ENCODE measurements around the gene FLNB.

The FLNB gene

GRCh38 chr3:58158442-58159153 lies 150.4 kb downstream of the FLNB start:
- Mint-ChIP-seq H3K9me3 (no peaks in the 10 kb centered on the region), H3K4me3 (no peak overlapping the region), H3K27ac (no peak overlapping the region), H3K36me3 (ENCODE audit: low read depth) (peaks cover 78% of the 10 kb centered on the region), H3K27me3 (ENCODE audit: low read depth, poor library complexity) (peaks cover 2% of the 10 kb centered on the region), H3K4me1 (peaks cover 22% of the 10 kb centered on the region)
- DNase-seq, result no peak
- no peak for TF ChIP-seq CTCF (IDR thresholded peaks at IDR 0.05)

DNA sequence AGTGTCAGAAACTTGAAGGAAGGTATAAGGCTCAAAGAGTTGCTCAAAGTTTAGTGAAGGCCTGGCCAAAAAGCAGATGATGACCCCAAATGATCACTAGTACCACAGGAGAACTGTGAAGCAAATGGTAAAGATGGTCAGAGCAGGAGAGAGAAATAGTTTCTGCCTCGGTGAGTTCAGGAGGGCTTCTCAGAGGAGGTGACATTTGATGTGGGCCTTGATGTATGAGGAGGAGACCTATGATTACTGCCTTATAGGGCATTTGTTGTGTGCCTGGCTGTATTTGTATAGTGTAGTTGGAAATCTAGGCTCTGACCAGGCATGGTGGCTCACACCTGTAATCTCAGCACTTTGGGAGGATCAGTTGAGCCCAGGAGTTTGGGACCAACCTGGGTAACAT lies 152.2 kb downstream of the FLNB start:
- peaks cover 40% of the 10 kb centered on the region for H3K4me1 Mint-ChIP-seq
- H3K4me3 Mint-ChIP-seq, result no peak overlapping the region
- no peak overlapping the region for H3K27ac Mint-ChIP-seq
- H3K36me3 Mint-ChIP-seq (ENCODE audit: low read depth), result peaks cover 77% of the 10 kb centered on the region
- no peak for TF ChIP-seq CTCF (IDR thresholded peaks at IDR 0.05)
- no peak for DNase-seq
- H3K9me3 Mint-ChIP-seq, result no peaks in the 10 kb centered on the region
- peaks cover 2% of the 10 kb centered on the region for H3K27me3 Mint-ChIP-seq (ENCODE audit: low read depth, poor library complexity)

DNA sequence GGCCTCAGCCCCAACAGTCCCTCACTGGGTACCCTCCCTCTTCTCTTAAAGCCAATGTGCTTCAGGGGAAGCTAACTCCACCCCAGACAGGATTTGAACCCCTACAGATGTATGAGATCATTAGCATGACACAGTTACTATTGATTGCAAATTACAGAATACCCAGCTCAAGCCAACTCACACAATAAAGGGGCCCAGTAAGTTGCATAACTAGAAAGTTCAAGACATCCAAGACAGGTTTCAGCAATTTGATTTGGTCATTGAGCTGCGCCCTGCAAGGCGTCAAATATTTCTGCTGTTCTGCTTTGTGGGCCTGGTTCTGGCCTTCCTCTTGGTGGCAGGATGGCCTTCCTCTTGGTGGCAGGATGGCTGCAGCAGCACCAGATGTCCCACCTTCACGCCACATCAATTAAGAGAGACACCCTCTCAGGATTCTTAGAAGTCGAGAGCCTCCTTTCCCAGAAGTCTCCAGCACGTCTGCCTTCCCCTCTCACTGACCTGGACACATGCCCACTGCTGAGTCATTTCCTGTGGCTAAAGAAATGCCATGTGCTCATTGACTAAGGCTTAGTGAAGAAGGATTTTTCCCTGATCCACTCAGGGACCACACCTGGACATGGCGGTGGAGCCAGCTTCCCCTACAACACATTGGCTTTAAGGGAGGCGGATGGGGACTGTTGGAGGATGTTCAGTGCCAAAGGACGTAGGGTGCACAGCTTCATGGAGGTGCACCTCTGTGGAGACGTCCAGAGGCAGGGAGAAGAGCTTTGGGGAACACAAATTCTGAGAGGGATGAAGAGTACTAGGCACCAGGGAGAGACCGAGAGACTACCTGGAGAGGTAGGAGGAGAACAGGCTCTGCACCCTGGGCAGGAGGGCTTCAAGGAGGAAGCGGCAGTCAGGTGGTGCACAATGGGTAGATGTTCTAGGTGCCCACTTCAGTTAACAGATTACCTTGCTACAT lies 153.5 kb downstream of the FLNB start:
- no peak overlapping the region for H3K27ac Mint-ChIP-seq
- H3K4me3 Mint-ChIP-seq, result no peak overlapping the region
- H3K27me3 Mint-ChIP-seq (ENCODE audit: low read depth, poor library complexity), result peaks cover 2% of the 10 kb centered on the region
- no peak for DNase-seq
- H3K9me3 Mint-ChIP-seq, result no peaks in the 10 kb centered on the region
- H3K36me3 Mint-ChIP-seq (ENCODE audit: low read depth), result peaks cover 69% of the 10 kb centered on the region
- no peak for TF ChIP-seq CTCF (IDR thresholded peaks at IDR 0.05)
- H3K4me1 Mint-ChIP-seq, result peaks cover 47% of the 10 kb centered on the region

DNA sequence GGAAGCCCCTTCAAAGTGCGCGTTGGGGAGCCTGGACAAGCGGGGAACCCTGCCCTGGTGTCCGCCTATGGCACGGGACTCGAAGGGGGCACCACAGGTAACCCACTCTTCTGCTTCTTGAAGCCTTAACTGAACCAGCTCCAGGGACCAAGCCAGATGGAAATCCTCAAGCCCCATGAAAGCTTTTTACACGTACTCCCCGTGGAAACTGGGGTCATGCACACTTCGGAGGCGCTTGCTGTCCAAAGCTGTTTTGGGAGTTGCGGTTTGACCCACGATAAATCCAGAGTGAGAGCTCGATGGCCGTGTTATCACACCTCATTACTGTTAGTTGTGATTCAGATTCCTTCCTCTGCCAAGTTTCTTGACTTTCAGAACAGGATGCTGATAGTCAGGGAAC lies 155.0 kb downstream of the FLNB start:
- no peak overlapping the region for H3K4me3 Mint-ChIP-seq
- no peak for DNase-seq
- H3K4me1 Mint-ChIP-seq, result peaks cover 50% of the 10 kb centered on the region
- H3K27ac Mint-ChIP-seq, result no peak overlapping the region
- TF ChIP-seq CTCF (IDR thresholded peaks at IDR 0.05), result no peak
- H3K27me3 Mint-ChIP-seq (ENCODE audit: low read depth, poor library complexity), result peaks cover 2% of the 10 kb centered on the region
- H3K9me3 Mint-ChIP-seq, result no peaks in the 10 kb centered on the region
- peaks cover 71% of the 10 kb centered on the region for H3K36me3 Mint-ChIP-seq (ENCODE audit: low read depth)

DNA sequence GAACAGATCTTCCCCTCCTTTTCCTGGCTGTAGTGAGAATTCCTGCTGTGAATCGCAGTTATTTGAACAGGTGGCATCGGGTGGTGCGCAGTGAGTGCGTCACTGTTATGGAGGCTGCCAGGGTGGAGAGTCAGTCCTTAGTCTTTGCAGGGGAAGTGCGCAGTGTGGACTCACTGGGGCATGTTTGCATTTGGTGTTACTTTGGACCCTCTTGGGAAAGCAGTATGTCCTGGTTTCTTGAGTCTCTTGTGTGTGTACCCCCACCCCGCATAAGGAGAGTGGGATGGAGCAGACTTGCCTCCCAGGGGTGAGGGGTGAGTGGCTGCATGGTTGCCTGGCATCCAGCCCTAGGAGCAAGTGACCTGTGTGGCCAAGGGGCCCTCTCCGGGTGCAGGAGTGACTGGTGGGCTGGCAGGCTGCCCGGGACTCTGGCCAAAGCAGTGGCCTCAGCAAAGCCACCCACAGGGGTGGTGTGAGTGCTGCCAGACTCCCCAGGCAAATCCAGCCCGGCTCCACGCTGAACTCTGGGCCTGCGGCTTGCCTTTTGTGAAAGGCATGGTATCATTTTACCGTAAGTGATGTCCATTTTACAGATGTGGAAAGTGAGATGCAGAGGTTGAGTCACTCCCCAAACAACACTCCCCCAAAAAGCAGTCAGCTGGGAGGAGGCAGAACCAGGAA lies 156.1 kb downstream of the FLNB start:
- TF ChIP-seq CTCF (IDR thresholded peaks at IDR 0.05), result no peak
- H3K4me3 Mint-ChIP-seq, result no peak overlapping the region
- peaks cover 56% of the 10 kb centered on the region for H3K4me1 Mint-ChIP-seq
- H3K27ac Mint-ChIP-seq, result peak overlapping the region; percentile 91
- no peak for DNase-seq
- peaks cover 71% of the 10 kb centered on the region for H3K36me3 Mint-ChIP-seq (ENCODE audit: low read depth)
- peaks cover 2% of the 10 kb centered on the region for H3K27me3 Mint-ChIP-seq (ENCODE audit: low read depth, poor library complexity)
- H3K9me3 Mint-ChIP-seq, result no peaks in the 10 kb centered on the region
